HCT116 (cell line): Measurements from ENCODE around the gene GSC.

ENCODE experiments used
- EGR1 ChIP-seq: IDR thresholded peaks from 2 replicates; pipeline ENCODE4 v1.6.1; 2012; ENCODE audit warnings: low read depth
- EZH2 ChIP-seq: fragments of 200-600 bp; sonication (generic); IDR thresholded peaks from 2 replicates; pipeline ENCODE4 v1.6.1; 2017; ENCODE audit warnings: antibody characterized with exemption, mixed run types
- POLR2A ChIP-seq: IDR thresholded peaks from 2 replicates; pipeline ENCODE4 v1.7.0; 2011; ENCODE audit warnings: borderline replicate concordance; ENCODE audit not compliant: insufficient read depth, insufficient read length; ENCODE audit errors: extremely low read depth
- RAD21 ChIP-seq: IDR thresholded peaks from 2 replicates; pipeline ENCODE4 v1.6.1; 2012; ENCODE audit warnings: low read depth, mild to moderate bottlenecking
- SIN3A ChIP-seq: IDR thresholded peaks from 2 replicates; pipeline ENCODE4 v1.6.1; 2012; ENCODE audit warnings: low read depth
- SP1 ChIP-seq: IDR thresholded peaks from 2 replicates; pipeline ENCODE4 v1.6.1; 2012; ENCODE audit warnings: low read depth
- ZNF274 ChIP-seq: fragments of 200-500 bp; sonication (Bioruptor generic); IDR thresholded peaks from 2 replicates; pipeline ENCODE4 v1.6.1; 2014; ENCODE audit warnings: mild to moderate bottlenecking, low read depth, low read length, inconsistent platforms
- TF ChIP-seq, protein P1 (sequence below), 3 experiments: fragments of 200-600 bp in 1 of 3; sonication (generic) in 1 of 3; IDR thresholded peaks in 2 of 3; conservative IDR thresholded peaks in 1 of 3; 2 replicates each; pipeline ENCODE4 v1.5.1; 2012 to 2017; ENCODE audit warnings: low read depth in 2 of 3, low read length in 2 of 3, antibody characterized with exemption in 1 of 3, borderline replicate concordance in 1 of 3, control low read depth in 1 of 3, mild to moderate bottlenecking in 1 of 3, mixed read lengths in 1 of 3, mixed run types in 1 of 3, moderate library complexity in 1 of 3; ENCODE audit not compliant: insufficient read depth in 1 of 3
- TF ChIP-seq, protein P2 (sequence below): IDR thresholded peaks from 2 replicates; pipeline ENCODE4 v1.6.1; 2012
- TF ChIP-seq, protein P3 (sequence below): IDR thresholded peaks from 2 replicates; pipeline ENCODE4 v1.6.1; 2012; ENCODE audit warnings: low read depth
- TF ChIP-seq, protein P4 (sequence below): IDR thresholded peaks from 2 replicates; pipeline ENCODE4 v1.6.1; 2012

DNA sequence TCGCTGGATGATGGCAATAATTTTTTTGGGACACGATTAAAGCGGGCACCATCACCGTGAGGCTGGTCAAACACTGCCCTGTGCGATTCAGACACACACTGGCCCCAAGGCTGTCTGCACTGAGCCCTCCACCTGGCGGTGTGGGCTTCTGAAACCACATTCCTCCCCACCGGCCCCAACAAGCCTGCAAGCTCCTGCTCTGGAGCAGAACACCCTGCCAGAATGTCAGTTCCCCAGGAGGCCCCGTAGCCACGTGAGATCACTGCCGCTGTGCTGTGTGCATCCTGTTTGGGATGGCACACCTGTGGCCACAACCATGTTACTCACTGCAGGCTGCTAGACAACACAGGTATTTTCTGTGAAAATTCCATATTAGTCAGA lies 7.9 kb downstream of the GSC start:
- TF ChIP-seq ZNF274 (no peak), POLR2A (no peak), SP1 (no peak), EGR1 (no peak), RAD21 (no peak), EZH2 (no peak), SIN3A (no peak)
- TF ChIP-seq, protein P1, sequence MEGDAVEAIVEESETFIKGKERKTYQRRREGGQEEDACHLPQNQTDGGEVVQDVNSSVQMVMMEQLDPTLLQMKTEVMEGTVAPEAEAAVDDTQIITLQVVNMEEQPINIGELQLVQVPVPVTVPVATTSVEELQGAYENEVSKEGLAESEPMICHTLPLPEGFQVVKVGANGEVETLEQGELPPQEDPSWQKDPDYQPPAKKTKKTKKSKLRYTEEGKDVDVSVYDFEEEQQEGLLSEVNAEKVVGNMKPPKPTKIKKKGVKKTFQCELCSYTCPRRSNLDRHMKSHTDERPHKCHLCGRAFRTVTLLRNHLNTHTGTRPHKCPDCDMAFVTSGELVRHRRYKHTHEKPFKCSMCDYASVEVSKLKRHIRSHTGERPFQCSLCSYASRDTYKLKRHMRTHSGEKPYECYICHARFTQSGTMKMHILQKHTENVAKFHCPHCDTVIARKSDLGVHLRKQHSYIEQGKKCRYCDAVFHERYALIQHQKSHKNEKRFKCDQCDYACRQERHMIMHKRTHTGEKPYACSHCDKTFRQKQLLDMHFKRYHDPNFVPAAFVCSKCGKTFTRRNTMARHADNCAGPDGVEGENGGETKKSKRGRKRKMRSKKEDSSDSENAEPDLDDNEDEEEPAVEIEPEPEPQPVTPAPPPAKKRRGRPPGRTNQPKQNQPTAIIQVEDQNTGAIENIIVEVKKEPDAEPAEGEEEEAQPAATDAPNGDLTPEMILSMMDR (IDR thresholded peaks at IDR 0.05 in 2 of 3, conservative IDR thresholded peaks at IDR 0.05 in 1 of 3; ENCODE audit: borderline replicate concordance in 1 of 3, insufficient read depth in 1 of 3, low read depth in 2 of 3, low read length in 2 of 3): no peak
- TF ChIP-seq, protein P2, sequence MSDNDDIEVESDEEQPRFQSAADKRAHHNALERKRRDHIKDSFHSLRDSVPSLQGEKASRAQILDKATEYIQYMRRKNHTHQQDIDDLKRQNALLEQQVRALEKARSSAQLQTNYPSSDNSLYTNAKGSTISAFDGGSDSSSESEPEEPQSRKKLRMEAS: no peak
- TF ChIP-seq, protein P3, sequence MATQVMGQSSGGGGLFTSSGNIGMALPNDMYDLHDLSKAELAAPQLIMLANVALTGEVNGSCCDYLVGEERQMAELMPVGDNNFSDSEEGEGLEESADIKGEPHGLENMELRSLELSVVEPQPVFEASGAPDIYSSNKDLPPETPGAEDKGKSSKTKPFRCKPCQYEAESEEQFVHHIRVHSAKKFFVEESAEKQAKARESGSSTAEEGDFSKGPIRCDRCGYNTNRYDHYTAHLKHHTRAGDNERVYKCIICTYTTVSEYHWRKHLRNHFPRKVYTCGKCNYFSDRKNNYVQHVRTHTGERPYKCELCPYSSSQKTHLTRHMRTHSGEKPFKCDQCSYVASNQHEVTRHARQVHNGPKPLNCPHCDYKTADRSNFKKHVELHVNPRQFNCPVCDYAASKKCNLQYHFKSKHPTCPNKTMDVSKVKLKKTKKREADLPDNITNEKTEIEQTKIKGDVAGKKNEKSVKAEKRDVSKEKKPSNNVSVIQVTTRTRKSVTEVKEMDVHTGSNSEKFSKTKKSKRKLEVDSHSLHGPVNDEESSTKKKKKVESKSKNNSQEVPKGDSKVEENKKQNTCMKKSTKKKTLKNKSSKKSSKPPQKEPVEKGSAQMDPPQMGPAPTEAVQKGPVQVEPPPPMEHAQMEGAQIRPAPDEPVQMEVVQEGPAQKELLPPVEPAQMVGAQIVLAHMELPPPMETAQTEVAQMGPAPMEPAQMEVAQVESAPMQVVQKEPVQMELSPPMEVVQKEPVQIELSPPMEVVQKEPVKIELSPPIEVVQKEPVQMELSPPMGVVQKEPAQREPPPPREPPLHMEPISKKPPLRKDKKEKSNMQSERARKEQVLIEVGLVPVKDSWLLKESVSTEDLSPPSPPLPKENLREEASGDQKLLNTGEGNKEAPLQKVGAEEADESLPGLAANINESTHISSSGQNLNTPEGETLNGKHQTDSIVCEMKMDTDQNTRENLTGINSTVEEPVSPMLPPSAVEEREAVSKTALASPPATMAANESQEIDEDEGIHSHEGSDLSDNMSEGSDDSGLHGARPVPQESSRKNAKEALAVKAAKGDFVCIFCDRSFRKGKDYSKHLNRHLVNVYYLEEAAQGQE: no peak
- TF ChIP-seq, protein P4, sequence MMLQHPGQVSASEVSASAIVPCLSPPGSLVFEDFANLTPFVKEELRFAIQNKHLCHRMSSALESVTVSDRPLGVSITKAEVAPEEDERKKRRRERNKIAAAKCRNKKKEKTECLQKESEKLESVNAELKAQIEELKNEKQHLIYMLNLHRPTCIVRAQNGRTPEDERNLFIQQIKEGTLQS: no peak
